ENCODE data around the gene RBP7.
A peak's percentile ranks its signal among the peaks of the same experiment; 100 is the strongest.

Gene RBP7

DNA sequence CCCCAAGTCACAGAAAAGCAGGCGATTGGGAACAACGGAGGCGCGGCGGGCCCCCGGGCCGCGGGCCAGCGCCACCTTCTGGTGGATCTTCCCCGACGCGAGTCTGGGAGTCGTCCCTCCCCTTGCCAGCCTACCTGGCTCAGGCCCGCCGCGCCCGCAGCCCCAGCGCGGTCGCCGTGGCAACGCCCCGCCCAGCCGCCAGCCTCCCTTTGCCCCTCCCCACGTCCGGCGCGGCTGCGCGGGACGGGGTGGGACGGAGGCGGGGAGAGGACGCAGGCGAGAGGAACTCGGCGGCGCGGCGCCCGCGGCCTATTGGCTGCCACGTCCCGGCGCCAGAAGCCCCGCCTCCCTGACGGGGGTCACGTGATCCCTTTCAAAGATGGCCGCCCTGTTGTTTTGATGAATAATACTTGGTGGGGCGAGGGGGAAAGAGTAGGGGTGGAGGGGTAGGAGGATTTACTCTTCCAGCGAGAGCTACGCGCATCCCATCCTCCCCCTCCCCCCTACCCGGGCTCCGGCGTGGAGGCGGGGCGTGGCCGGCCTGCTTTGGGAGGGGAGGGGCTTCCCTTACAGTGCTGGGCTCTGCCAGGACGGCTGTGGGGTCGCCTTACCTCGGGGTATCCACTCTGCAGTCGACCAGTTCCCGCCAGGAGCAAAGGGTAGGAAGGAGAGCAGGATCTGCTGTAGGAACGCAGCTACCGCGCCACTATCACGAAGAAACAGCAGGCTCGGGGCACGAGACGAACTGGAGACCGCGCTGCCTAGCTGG is 35.7 kb downstream of the RBP7 start, which contains the start of gene UBE4B:
UBE4B (plus strand) TSS at position 369 of the 769 bp plus-strand sequence. CDS start 713 bp downstream, outside the sequence.
- peak; percentile 94 to 99 for DNase-seq

DNA sequence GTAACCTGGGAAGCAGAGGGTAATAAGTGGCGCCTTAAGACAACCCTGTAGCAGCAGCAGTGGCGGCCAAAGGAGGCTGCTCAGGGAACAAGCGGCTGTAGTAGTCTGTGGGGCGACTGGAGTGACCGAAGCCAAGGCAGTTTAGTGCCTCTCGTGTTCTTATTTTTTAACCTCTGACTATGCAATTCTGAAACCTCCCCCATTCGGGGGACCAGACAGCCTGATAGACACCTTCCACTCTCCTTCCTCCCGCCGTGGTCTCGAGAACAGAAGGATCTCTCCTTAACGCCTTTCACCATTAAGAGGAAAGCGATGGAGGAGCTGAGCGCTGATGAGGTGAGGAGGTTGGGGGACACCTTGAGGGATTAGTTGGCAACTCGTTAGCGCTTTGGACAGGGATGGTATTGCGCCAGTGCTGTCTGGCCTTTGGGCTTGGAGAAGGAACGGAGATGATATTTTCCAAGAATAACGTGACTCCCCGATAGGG is 36.4 kb downstream of the RBP7 start:
- peak; percentile 12 to 48 for DNase-seq

DNA sequence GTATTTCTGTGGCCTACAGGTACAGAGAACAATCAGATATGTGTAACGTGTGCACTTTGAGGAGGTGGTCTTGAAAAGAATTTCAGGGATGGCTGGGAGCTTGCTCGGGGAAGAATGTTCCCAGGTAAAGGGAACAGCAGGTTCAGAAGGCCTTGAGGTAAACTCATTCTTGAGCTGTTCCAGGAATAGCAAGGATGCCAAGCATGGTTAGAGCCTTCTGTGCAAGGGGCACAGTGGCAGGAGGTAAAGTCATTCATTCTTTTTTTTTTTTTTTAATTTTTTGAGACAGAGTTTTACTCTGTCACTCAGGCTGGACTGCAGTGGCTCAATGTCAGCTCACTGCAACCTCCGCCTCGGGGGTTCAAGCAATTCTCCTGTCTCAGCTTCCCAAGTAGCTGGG is 45.7 kb downstream of the RBP7 start:
- DNase-seq = no peak

DNA sequence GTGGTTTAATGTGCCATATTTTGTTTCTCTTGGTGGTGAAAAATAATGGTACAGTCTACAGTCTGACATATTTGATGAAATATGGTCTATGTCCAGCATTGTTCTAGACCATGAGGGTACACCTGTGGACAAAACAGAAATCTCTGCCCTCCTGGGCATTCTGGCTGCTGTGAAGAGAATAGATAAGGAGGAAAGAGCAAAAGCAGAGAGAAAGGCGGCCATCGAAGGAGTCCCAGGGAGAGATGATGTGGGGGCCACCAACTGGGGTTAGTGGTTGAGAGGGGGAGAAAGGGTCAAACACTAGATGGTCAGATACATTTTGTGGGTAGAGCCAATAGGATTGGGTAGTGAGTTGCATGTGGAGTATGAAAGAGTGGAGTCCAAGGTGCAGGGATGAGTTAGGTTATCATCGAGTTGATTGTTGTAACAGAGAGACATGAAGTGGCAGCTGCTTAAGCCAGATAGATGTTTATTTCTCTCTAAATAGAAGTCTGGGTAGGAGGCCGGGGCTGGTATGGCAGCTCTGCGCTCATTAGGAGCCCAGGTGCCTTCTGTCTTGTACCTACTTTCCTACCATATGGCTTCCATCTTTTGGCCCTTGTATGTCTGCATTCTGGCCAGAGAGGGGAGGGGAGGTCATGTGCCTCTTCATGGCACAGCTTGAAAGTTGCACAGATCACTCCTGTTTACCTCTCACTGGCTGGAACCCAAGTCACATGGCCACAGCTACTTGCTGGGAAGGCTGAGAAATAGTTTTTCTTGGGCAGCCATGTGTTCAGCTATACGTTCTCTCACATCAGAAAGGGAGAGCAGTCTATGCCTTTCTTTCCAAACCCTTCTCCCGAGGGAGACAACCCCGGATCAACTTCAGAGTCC is 48.7 kb downstream of the RBP7 start:
- DNase-seq = no peak

DNA sequence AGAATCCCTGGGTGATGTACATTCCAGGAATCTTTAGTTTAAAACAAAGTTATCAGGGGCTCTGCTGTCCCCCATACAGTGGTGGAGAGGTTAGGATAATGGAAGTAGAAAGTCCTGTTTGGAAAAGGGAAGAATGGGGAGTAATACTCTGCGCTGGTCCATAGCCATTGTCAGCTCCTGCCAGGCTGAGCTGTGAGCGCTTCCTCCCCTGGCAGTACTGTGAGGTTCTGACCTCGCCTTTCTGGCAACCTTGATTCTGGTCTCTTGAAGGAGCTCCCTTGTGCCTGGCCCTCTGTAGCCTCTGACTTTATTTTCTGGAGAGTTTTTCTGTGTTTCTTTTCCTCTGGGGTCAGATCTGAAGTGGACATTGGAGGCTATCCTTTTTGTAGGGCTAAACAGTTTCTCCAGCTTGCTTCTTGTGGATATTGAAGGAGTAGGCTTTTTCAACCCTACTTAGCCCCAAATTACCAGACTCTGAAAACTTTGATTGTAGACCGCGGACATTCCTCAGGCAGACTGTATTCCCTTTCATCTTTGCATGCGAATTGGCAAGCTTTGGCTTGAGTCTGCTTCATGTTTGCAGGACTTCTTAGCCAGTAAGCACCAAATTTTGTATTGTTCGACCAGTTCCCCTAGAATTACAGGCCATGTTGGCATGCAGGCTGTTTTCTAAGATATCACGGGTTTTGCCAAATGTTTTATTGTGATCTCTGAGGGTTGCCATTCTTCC is 49.5 kb downstream of the RBP7 start:
- no peak for DNase-seq

DNA sequence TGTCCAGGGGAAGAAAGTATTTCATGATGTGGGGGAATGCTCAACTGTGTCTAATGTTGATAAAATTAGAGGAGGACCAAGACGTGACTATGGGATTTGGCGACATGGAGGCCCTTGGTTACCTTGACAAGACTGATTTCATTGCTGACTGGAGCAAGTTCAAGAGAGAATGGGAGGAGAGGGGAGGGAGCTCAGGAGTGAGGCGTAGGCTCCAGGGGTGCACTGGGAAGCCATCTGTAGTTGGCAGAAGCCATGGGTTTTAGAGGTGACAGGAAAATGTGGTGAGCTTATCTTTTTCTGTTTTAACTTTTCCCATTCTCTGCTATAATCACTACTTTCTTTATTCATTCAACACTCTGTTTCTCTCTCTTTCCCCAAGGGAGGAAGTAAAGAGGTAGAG is 51.6 kb downstream of the RBP7 start:
- no peak for DNase-seq

DNA sequence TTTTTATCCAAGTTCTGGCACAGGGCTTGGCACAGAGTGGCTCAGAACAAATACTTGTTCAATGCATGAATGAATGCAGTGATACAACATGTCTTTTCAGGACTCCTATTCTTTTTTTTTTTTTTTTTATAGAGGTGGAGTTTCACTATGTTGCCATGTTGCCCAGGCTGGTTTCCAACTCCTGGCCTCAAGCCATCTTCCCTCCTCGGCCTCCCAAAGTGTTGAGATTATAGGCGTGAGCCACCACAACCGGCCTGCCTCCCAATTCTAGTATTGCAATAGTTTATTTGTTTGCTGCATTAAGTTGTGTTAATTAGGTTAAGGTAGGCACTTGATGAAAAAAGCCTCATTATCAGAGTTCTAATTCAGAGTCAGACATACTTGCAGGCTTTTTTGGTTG is 53.6 kb downstream of the RBP7 start:
- no peak for DNase-seq

DNA sequence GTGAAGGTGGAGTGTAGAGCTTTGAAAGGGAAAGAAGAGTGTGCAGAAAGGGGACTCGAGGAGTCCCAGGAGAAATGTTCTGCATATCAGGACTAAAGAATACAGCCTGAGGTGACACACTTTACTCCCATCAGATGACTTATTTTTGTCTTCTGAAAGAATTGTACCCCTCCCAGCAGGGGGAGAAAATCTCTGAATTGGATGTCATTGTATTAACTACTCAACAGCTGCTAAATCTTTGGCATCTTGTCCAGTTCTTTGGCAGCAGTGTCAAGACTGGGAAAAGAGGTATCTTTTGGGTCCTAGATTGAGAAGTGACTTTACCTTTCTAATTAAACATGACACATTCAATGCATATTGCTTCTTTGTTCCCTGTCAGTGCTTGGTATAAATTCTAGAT is 54.6 kb downstream of the RBP7 start:
- no peak for DNase-seq

DNA sequence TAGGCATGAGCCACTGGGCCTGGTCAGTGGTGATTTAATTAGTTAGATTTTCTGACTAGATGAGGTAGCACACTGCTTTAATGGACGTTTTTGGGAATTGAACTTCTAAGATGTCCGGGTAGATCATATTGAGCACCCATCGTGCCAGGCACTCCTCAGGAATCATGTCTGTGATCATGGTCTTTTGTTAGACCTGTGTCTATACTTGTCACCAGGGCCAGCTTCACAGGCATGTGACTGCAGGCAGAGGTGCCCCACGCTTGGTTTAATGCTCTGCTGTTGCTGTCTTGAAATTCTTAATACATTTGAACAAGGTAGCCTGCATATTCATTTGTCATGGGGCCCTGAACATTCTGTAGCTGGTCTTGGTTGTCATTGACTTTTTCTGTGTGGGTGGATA is 55.3 kb downstream of the RBP7 start:
- no peak for DNase-seq

DNA sequence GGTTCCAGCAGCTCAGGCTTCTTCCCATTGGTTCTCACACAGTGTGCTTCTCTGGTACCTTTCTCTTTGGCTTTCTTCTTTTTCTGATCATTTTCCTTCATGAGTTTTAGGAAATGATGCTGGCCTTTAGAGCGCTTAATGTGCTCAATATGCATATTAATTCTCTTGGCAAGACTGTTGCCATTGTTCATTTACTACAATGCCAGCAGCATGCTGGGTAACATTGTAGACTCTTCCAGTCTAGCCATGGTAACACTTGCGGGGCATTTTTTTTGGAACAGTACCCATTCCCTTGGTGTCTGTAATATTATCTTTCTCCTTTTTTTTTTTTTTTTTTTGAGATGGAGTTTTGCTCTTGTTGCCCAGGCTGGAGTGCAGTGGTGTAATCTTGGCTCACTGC is 57.4 kb downstream of the RBP7 start:
- no peak for DNase-seq

DNA sequence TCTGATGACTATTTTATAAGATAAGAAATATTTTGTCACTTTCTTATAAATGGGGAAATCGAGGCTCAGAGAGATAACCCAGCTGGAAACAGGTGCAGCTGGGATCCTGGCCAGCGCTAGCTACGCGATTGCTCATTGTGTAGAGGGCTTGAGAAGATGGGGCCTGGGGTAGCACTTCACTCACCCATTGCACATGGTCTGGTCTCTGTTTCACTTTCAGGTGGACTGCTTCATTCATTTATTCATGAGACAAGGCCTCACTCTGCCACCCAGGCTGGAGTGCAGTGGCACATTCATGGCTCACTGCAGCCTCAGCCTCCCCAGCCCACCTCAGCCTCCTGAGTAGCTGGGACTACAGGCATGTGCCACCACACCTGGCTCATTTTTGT is 59.6 kb downstream of the RBP7 start:
- no peak for DNase-seq

DNA sequence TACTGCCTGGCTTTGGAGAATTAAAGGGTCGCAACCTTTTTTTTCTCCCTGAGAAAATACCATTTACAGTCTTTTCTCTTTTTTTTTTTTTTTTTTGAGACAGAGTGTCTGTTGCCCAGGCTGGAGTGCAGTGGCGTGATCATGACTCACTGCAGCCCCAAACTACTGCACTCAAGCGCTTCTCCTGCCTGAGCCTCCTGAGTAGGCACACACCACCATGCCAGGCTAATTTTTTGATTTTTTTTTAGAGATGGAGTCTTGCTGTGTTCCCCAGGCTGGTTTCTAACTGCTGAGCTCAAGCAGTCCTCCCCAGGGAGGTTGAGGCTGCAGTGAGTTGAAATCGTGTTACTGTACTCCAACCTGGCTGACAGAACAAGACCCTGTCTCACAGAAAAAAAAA is 60.3 kb downstream of the RBP7 start:
- DNase-seq = no peak

DNA sequence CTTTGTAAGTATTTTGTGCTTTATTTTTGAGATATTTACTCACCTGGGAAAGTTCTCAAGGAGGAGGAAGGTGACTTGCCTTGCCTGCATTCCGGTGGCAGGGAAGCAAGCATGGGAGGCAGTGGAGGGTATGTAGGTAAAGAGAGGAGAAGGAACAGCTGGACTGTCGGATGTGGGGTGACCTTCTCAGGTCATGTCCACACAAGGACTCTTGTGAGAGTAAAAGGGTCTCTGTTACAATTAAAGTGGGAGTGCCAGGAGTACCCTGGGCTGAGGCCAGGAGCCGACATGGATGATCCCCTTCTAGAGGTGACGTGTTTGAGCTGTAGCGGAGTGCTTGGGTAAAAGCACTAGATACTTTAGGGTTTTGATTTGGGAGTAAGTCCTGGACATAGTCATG is 60.8 kb downstream of the RBP7 start:
- DNase-seq = no peak

DNA sequence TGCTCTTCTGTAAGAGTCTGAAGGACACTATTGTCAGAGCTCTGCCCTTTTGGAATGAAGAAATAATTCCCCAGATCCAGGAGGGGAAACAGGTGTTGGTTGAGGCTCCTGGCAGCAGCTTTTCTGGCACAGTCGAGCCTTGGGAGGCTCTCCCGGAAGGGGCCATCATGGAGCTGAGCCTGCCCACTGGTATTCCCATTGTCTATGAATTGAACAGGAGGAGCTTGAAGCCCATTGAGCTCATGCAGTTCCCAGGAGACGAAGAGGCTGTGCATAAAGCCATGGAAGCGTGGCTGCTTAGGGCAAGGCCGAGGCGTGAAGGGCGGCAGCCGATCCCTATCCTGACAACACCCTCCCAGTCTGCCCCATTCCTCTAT is 62.3 kb downstream of the RBP7 start:
- DNase-seq = peak; percentile 5 to 7

DNA sequence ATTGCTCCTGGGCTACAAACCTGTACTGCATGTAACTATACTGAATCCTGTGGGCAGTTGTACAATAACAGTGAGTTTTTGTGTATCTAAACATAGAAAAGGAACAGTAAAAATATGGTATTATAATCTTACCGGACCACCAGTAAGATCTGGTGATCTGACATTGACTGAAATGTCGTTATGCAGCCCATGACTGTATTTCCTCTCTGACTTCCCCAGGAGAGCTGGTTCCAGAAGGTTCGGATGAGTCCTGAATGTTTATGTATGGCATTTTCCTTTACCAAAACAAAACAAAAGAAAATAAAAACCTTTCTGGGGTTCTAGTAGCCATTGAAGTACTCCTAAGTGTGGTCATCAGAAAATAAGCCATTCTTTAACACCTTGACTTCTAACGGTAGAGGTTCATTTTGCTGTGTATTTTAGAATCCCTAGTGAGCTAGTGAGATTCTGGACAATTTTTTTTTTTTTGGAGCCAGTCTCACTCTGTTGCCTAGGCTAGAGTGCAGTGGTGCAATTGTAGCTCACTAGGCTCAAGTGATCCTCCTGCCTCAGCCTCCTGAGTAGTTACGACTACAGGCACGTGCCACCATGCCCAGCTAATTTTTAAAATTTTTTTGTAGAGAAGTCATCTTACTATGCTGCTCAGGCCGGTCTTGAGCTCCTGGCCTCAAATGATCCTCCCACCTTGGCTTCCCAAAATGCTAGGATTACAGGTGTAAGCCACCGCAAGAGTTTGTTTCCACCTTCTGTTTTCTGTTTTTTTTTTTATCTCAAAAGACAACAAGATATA is 63.5 kb downstream of the RBP7 start:
- DNase-seq = no peak

DNA sequence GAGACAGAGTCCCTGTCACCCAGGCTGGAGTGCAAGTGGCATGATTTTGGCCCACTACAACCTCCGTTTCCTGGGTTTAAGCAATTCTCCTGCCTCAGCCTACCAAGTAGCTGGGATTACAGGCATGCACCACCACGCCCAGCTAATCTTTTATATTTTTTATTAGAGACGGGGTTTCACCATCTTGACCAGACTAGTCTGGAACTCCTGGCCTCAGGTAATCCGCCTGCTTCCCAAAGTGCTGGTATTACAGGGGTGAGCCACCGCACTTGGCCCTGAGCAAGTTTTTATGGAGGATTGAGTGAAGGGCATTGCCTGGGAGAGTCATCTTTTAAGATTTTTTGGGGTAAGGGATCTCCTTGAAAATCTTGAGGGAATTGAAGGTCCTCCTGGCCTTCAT is 64.2 kb downstream of the RBP7 start:
- DNase-seq = no peak

DNA sequence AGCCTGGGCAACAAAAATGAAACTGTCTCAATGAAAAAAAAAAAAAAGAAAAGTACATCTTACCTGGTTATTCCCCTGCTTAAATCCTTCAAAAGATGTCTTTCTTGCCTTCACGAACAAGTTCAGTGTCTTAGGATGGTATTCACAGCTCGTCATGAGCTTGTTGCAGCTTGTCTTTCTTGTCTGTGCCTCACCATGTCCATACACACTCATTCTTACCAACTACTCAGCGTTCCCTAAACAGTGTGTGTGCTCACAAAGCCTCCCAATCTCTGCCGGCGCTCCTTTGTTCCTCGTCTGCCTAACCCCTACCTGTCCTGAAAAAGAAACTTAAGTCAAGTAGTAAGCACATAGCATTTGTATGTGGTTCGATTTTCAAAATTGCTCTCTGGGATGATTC is 66.8 kb downstream of the RBP7 start:
- DNase-seq = no peak

DNA sequence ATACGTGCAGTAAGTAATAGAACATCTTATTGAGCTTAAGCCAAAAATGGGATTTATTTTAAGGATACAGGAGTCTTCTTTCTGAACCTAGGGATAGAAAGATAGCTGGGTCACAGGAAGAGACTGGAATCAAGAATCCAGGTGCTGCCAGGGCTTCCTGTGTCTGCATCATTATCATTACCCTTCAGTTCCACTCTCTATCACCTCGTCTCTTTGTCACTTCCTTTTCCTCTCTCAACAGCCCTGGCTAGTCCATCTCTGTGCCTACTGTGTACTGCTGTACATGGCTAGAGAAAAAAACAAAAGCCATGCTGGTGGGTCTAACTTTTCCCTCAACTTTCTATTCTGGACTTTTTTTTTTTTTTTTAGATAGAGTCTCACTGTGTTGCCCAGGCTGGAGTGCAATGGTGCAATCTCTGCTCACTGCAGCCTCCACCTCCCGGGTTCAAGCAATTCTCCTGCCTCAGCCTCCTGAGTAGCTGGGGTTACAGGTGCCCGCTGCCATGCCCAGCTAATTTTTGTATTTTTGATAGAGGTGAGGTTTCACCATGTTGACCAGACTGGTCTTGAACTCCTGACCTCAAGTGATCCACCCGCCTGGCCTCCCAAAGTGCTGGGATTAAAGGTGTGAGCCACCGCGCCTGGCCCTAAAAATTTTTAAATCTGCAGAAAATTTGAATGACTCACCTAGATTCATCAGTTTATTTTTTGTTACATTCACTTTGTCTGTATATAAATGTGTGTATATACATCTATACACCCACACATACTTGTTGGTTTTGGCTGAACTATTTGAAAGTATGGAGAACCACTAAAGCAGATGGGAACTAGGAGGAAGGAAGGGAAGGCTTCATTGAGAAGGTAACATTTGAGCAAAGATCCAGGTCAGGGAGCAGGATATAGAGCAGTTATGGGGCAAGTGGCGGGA is 67.7 kb downstream of the RBP7 start:
- no peak for DNase-seq

DNA sequence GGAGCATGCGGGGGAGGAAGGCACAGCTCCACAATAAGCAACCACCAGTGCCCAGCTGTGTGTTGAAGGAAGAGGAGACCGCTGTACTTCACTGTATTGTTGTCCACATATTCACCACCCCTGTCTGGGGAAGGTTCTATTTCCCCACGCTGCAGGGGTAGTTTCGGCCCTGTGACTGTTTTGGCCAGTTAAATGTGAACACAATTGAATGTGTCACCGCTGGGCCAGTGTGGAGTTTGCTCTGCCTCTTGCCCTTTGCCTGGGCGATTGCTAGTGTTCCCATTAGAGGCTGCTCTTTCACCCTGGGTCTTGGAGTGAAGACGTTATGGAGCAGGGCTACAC is 68.3 kb downstream of the RBP7 start:
- no peak for DNase-seq
